22Rv1 (cell line): ENCODE data around the gene PPFIA1.
"Not testable (repeated sequence)": the region's sequence is repeated elsewhere in the genome, so short reads cannot be mapped to it uniquely, and the experiment has no call there.

Experiments
- H3K27ac ChIP-seq: fragments of 450-650 bp; 2 replicates; pipeline ENCODE4 v1.5.1; 2017
- CTCF ChIP-seq: fragments of 450-650 bp; IDR thresholded peaks from 2 replicates; pipeline ENCODE4 v1.5.1; 2017; ENCODE audit warnings: mild to moderate bottlenecking
- ZFX ChIP-seq: fragments of 450-650 bp; IDR thresholded peaks from 2 replicates; pipeline ENCODE4 v1.6.1; 2017; ENCODE audit warnings: antibody characterized with exemption, borderline replicate concordance

Gene PPFIA1

GRCh38 chr11:70288721-70289120 lies 18.2 kb downstream of the PPFIA1 start:
- TF ChIP-seq ZFX: no peak
- TF ChIP-seq CTCF: no peak
- H3K27ac ChIP-seq: no peak overlapping the region

DNA sequence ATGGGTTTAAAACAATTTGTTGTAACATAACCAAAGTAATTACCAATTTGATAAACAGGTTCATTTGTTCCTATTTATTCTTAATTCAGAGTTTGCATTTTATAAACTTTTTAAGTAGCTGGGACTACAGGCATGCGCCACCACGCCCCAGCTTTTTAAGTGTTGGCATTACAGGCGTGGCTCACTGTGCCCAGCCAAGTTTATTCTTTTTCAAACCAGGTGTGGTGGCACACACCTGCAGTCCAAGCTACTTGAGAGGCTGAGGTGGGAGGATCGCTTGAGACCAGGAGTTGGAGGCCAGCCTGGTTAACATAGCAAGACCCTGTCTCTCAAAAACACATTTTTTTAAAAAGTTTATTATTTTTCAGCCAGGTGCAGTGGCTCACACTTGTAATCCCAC lies 19.1 kb downstream of the PPFIA1 start:
- H3K27ac ChIP-seq: no peak overlapping the region
- no peak for TF ChIP-seq ZFX
- TF ChIP-seq CTCF: no peak

- TF ChIP-seq CTCF: no peak
- no peak for TF ChIP-seq ZFX
- H3K27ac ChIP-seq: no peak overlapping the region
Observed at GRCh38 chr11:70290361-70291065, 20.0 kb downstream of the PPFIA1 start.

DNA sequence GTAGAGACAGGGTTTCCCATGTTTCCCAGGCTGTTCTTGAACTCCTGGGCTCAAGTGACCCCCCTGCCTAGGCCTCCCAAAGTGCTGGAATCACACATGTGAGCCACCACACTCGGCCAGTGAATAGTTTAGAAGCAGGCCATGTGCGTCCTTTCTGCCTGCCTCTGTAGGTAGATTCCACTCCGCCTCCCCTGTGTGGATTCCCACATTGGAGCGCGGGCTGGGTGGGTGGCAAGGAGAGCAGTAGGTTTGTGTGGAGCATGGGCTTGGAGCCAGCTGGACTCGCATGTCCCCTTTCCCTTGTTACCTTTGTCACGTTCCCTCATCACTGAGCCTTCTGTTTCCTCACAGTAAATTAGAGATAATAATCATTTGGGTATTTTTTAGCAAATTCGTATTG lies 21.7 kb downstream of the PPFIA1 start:
- no peak overlapping the region for H3K27ac ChIP-seq
- TF ChIP-seq ZFX: no peak
- TF ChIP-seq CTCF: no peak

GRCh38 chr11:70292863-70293262 lies 22.4 kb downstream of the PPFIA1 start:
- TF ChIP-seq CTCF: no peak
- TF ChIP-seq ZFX: no peak
- no peak overlapping the region for H3K27ac ChIP-seq

- not testable (repeated sequence) for H3K27ac ChIP-seq
Observed at GRCh38 chr11:70295166-70295565, 24.7 kb downstream of the PPFIA1 start.

DNA sequence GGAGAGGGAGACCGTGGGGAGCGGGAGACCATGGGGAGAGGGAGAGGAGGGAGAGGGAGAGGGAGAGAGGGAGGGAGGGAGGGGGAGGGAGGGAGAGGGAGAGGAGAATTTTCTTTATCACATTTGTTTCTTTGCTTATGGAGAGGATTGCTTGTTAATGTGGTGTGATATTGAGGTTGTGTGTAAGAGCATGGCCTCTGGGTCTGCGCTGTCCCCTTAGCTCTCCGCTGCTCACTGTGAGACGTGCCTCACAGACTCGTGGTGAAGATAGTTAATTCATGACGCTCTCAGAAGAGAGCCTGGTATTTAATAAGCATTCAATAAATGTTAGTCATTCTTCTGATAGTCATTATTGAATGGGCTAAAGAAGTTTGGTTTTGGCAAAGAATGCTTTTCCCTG lies 26.2 kb downstream of the PPFIA1 start:
- no peak for TF ChIP-seq CTCF
- no peak overlapping the region for H3K27ac ChIP-seq

DNA sequence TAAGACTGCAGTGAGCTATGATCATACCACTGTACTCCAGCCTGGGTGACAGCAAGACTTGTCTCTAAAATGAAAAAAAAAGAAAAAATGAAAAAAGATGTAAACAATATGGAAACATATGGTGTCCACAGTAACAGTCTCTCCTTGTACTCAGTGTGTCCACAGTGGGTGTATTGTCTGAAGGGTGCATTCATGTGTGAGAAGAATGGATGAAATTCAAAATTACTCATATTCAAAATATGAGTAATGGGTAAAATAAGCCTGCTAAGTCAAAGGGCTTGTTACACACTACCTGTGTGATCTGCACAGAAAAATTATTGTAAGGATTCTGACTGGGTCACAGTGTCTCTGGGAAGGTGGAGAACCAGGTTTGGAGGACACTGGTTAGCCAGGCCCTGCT lies 26.9 kb downstream of the PPFIA1 start:
- H3K27ac ChIP-seq: no peak overlapping the region
- no peak for TF ChIP-seq CTCF
- TF ChIP-seq ZFX: no peak
